Measurements from ENCODE around the gene CALD1.

DNA sequence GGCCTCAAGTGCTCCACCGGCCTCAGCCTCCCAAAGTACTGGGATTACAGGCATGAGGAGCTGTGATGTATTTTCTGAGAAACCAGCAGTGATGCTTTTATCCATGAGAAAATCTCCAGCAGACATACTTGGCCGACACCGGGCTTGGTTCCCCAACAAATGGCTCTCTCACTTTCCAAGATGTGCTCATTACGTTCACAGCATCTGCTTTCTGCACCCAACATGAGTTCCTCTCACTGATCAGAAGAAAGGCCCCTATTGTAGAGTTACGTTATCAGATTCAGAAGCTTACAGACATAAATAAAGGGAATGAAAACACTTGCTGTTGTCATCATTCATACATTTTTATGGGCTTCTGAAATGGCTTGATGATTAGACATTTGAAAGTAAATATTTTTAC, 95.0 kb downstream of the CALD1 start:
- no peak for TF ChIP-seq CTCF (IDR thresholded peaks at IDR 0.05)
- no peak for TF ChIP-seq EZH2 (IDR thresholded peaks at IDR 0.05)

Measured in neural progenitor cell (in vitro differentiated cells).